A172 (cell line): ENCODE measurements around the gene YPEL1. TPM values are rescaled to one million over a fixed set of nuclear protein-coding genes. Genes with fewer than 3 reads are reported as not detected.
"Not testable (repeated sequence)": the region's sequence is repeated elsewhere in the genome, so short reads cannot be mapped to it uniquely, and the experiment has no call there.

ENCODE experiments used
- DNase-seq: peaks from one replicate; pipeline ENCODE4 v3.0.0-alpha.2; 2015; ENCODE audit warnings: low spot score
- total RNA-seq: library from RNA; depleted of rRNA; stranded (reverse); fragments of >200 nt; shearing (Covaris generic); gene quantifications from 2 replicates; pipeline ENCODE4 v1.2.3, GENCODE V29; 2014

Gene YPEL1
- total RNA-seq, 1 experiment from 2014 or later = 2.7 TPM

GRCh38 chr22:21684492-21685163 is 51.0 kb downstream of the YPEL1 start:
- DNase-seq = no peak

GRCh38 chr22:21683401-21683811 is 52.2 kb downstream of the YPEL1 start:
- DNase-seq = no peak

GRCh38 chr22:21682385-21683175 is 53.0 kb downstream of the YPEL1 start:
- DNase-seq = no peak

- no peak for DNase-seq
Observed at GRCh38 chr22:21681566-21682370, 53.8 kb downstream of the YPEL1 start.

- no peak for DNase-seq
Observed at GRCh38 chr22:21680830-21681565, 54.6 kb downstream of the YPEL1 start.

GRCh38 chr22:21679383-21679782 is 56.2 kb downstream of the YPEL1 start:
- no peak for DNase-seq

GRCh38 chr22:21678842-21679241 is 56.8 kb downstream of the YPEL1 start:
- not testable (repeated sequence) for DNase-seq

- DNase-seq = no peak
Observed at GRCh38 chr22:21677606-21678443, 57.8 kb downstream of the YPEL1 start.

GRCh38 chr22:21674638-21675245 is 60.9 kb downstream of the YPEL1 start:
- no peak for DNase-seq

GRCh38 chr22:21673534-21674321 is 61.9 kb downstream of the YPEL1 start:
- DNase-seq = no peak

GRCh38 chr22:21672107-21672629 is 63.4 kb downstream of the YPEL1 start:
- DNase-seq = no peak

- DNase-seq = no peak
Observed at GRCh38 chr22:21669026-21669425, 66.6 kb downstream of the YPEL1 start.

GRCh38 chr22:21666786-21667185 is 68.8 kb downstream of the YPEL1 start:
- DNase-seq = no peak

- DNase-seq = no peak
Observed at GRCh38 chr22:21665047-21665851, 70.3 kb downstream of the YPEL1 start.

GRCh38 chr22:21663738-21664137 is 71.9 kb downstream of the YPEL1 start:
- no peak for DNase-seq

- no peak for DNase-seq
Observed at GRCh38 chr22:21661991-21662390, 73.6 kb downstream of the YPEL1 start.

GRCh38 chr22:21660904-21661303 is 74.7 kb downstream of the YPEL1 start:
- no peak for DNase-seq

- DNase-seq = no peak
Observed at GRCh38 chr22:21659864-21660525, 75.6 kb downstream of the YPEL1 start.
